ENCODE measurements around the gene SNHG17. TPM values are rescaled to one million over a fixed set of nuclear protein-coding genes. Genes with fewer than 3 reads are reported as not detected.

Gene SNHG17
- total RNA-seq, 2 donors from 2014 or later, result 21.8 to 28.2 TPM

GRCh38 chr20:38428800-38429199, 6.3 kb downstream of the SNHG17 start:
- H3K4me1 ChIP-seq (replicated peaks), result peaks cover 8% of the 10 kb centered on the region
- WGBS, result 87% methylated on average over 3 of the region's 3 CpGs
- no peak overlapping the region for H3K4me3 ChIP-seq
- H3K9me3 ChIP-seq, result no peaks in the 10 kb centered on the region
- no peak for TF ChIP-seq POLR2AphosphoS5 (IDR thresholded peaks at IDR 0.05)
- no peak for TF ChIP-seq POLR2A (IDR thresholded peaks at IDR 0.05)
- TF ChIP-seq, protein P1, sequence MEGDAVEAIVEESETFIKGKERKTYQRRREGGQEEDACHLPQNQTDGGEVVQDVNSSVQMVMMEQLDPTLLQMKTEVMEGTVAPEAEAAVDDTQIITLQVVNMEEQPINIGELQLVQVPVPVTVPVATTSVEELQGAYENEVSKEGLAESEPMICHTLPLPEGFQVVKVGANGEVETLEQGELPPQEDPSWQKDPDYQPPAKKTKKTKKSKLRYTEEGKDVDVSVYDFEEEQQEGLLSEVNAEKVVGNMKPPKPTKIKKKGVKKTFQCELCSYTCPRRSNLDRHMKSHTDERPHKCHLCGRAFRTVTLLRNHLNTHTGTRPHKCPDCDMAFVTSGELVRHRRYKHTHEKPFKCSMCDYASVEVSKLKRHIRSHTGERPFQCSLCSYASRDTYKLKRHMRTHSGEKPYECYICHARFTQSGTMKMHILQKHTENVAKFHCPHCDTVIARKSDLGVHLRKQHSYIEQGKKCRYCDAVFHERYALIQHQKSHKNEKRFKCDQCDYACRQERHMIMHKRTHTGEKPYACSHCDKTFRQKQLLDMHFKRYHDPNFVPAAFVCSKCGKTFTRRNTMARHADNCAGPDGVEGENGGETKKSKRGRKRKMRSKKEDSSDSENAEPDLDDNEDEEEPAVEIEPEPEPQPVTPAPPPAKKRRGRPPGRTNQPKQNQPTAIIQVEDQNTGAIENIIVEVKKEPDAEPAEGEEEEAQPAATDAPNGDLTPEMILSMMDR (IDR thresholded peaks at IDR 0.05), result no peak
- peak overlapping the region in 1 of 2 donors; percentile 16 for H3K27ac ChIP-seq
- intact Hi-C loops (cut with DNase I), result no loop called here
- H3K27me3 ChIP-seq (replicated peaks; ENCODE audit: insufficient read depth), result no peaks in the 10 kb centered on the region
- peaks cover 7 to 9% of the 10 kb centered on the region in 2 donors for H3K36me3 ChIP-seq
- no peak for DNase-seq (ENCODE audit: low spot score)

- H3K9me3 ChIP-seq, result no peaks in the 10 kb centered on the region
- TF ChIP-seq POLR2A (IDR thresholded peaks at IDR 0.05), result no peak
- TF ChIP-seq POLR2AphosphoS5 (IDR thresholded peaks at IDR 0.05), result peak; percentile 40
- peaks cover 8% of the 10 kb centered on the region for H3K4me1 ChIP-seq (replicated peaks)
- DNase-seq (ENCODE audit: low spot score), result no peak
- 54% methylated on average over 5 of the region's 5 CpGs for WGBS
- no peaks in the 10 kb centered on the region for H3K27me3 ChIP-seq (replicated peaks; ENCODE audit: insufficient read depth)
- H3K4me3 ChIP-seq, result no peak overlapping the region
- H3K36me3 ChIP-seq, result peaks cover 7 to 9% of the 10 kb centered on the region in 2 donors
- no peak overlapping the region for H3K27ac ChIP-seq
- intact Hi-C loops (cut with DNase I), result no loop called here
Observed at GRCh38 chr20:38427655-38428023, 7.5 kb downstream of the SNHG17 start.

DNA sequence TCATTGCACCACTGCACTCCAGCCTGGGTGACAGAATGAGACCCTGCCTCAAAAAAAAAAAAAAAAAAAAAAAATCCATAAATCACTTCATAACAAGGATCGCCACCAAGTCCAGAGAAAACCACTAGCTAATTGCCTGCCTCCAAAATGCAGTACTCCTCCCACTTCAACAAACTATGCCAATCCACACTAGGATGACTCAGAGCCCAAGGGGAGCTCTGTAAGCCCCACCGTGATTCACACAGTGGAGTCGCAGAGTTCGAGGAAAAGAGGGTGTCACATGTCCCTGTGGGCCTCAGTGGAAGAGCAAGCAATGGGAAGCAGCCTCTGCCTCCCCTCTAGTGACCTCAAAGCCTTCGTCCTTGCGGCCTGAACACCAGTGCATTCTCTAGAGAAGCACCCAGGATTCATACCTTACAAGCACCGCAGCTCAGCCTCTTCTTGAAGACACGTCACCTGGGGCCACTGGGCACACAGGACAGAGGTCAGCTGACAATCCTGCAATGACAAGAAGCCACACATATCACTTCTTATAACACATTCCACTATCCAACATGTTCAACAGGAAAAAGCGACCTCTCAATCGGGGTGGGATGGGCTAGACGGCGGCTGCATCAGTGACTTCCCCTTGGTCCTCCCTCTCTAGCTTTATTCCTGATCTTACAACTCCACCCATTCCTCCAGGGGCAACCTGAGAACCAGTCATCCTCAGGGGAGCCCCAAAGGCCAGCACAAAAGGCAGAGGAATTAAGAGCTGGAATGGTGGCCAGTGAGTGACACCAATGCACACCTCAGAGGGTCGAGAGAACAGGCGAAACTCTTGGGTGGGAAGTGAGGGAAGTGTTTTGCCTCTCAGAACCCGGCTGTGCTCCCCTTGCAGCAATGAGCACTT, 8.9 kb downstream of the SNHG17 start:
- no peak for TF ChIP-seq POLR2AphosphoS5 (IDR thresholded peaks at IDR 0.05)
- no peak for TF ChIP-seq POLR2A (IDR thresholded peaks at IDR 0.05)
- TF ChIP-seq, protein P1 (IDR thresholded peaks at IDR 0.05), result no peak
- Histone ChIP-seq H3K4me1 (replicated peaks) (peaks cover 8% of the 10 kb centered on the region), H3K27me3 (replicated peaks; ENCODE audit: insufficient read depth) (no peaks in the 10 kb centered on the region), H3K27ac (no peak overlapping the region), H3K36me3 (peaks cover 0 to 9% of the 10 kb centered on the region in 2 donors), H3K4me3 (no peak overlapping the region), H3K9me3 (no peaks in the 10 kb centered on the region)
- intact Hi-C loops (cut with DNase I), result no loop called here
- no peak for DNase-seq (ENCODE audit: low spot score)
- WGBS, result 79% methylated on average over 15 of the region's 15 CpGs

DNA sequence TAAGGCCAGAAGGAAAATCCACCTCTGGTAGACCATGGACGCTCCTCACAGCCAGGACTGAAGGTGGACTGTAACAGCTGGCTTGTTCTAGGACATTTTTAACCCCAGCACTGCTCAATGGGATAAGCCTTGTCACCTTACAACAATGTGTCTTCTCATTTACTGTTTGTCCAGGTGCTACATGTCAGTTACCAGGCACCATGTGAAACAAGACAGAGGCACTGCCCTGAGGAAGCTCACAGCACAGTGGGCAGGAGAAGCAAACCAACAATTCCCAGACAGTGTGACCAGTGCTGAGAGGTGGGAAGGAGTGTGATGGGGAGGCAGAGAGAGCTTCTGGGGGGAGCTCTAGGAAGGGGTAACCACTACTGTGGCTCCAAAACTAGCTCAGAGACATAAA, 10.7 kb downstream of the SNHG17 start:
- H3K27me3 ChIP-seq (replicated peaks; ENCODE audit: insufficient read depth), result no peaks in the 10 kb centered on the region
- WGBS, result 94% methylated on average over 1 of the region's 1 CpG
- no peaks in the 10 kb centered on the region for H3K9me3 ChIP-seq
- TF ChIP-seq POLR2A (IDR thresholded peaks at IDR 0.05) (no peak), POLR2AphosphoS5 (IDR thresholded peaks at IDR 0.05) (no peak)
- TF ChIP-seq, protein P1 (IDR thresholded peaks at IDR 0.05), result no peak
- H3K27ac ChIP-seq, result no peak overlapping the region
- peaks cover 6% of the 10 kb centered on the region in 2 donors for H3K36me3 ChIP-seq
- intact Hi-C loops (cut with DNase I), result no loop called here
- H3K4me1 ChIP-seq (replicated peaks), result peaks cover 8% of the 10 kb centered on the region
- no peak overlapping the region for H3K4me3 ChIP-seq
- no peak for DNase-seq (ENCODE audit: low spot score)

- Histone ChIP-seq H3K27me3 (replicated peaks; ENCODE audit: insufficient read depth) (no peaks in the 10 kb centered on the region), H3K9me3 (no peaks in the 10 kb centered on the region), H3K4me3 (no peak overlapping the region), H3K27ac (no peak overlapping the region), H3K36me3 (peaks cover 5 to 12% of the 10 kb centered on the region in 2 donors), H3K4me1 (replicated peaks) (peaks cover 8% of the 10 kb centered on the region)
- 77% methylated on average over 4 of the region's 4 CpGs for WGBS
- intact Hi-C loops (cut with DNase I), result no loop called here
- DNase-seq (ENCODE audit: low spot score), result no peak
- TF ChIP-seq POLR2AphosphoS5 (IDR thresholded peaks at IDR 0.05), result no peak
- TF ChIP-seq, protein P1 (IDR thresholded peaks at IDR 0.05), result no peak
- no peak for TF ChIP-seq POLR2A (IDR thresholded peaks at IDR 0.05)
Observed at GRCh38 chr20:38423541-38423940, 11.6 kb downstream of the SNHG17 start.
